Left lung (tissue), 10 donors: ENCODE measurements around the gene HK1. TPM values are rescaled to one million over a fixed set of nuclear protein-coding genes. Genes with fewer than 3 reads are reported as not detected.
"Not testable (repeated sequence)": the region's sequence is repeated elsewhere in the genome, so short reads cannot be mapped to it uniquely, and the experiment has no call there.

Experiments
- ATAC-seq: fragments of 200-7000 bp; cut with Tn5 transposase; one replicate; pipeline ENCODE4 v1.9.1; 2020; ENCODE audit warnings: moderate library complexity
- DNase-seq, 4 donors: peaks; one replicate each; pipeline ENCODE4 v3.0.0-alpha.2; 2013 to 2020
- H3K27ac ChIP-seq, 2 donors: fragments of 200-600 bp; sonication (generic) in 1 of 2; one replicate each; pipeline versions ENCODE4 v1.5.0 to v1.8.0; 2020 to 2021
- H3K27me3 ChIP-seq, 2 donors: fragments of 200-600 bp; sonication (generic) in 1 of 2; one replicate each; pipeline versions ENCODE4 v1.5.0 to v1.8.0; 2020 to 2021
- H3K36me3 ChIP-seq, 2 donors: fragments of 200-600 bp; sonication (generic) in 1 of 2; one replicate each; pipeline versions ENCODE4 v1.5.0 to v1.8.0; 2020 to 2021
- H3K4me1 ChIP-seq, 2 donors: fragments of 200-600 bp; one replicate each; pipeline ENCODE4 v1.8.0; 2021
- H3K4me3 ChIP-seq, 2 donors: fragments of 200-600 bp; sonication (generic) in 1 of 2; one replicate each; pipeline versions ENCODE4 v1.5.0 to v1.8.0; 2020 to 2021; ENCODE audit warnings: mild to moderate bottlenecking in 1 of 2
- H3K9me3 ChIP-seq, 2 donors: fragments of 200-600 bp; sonication (generic) in 1 of 2; one replicate each; pipeline versions ENCODE4 v1.5.0 to v1.8.0; 2020 to 2021
- CTCF ChIP-seq, 2 donors: fragments of 200-600 bp; sonication (generic) in 1 of 2; IDR thresholded peaks; one replicate each; pipeline versions ENCODE4 v1.5.0 to v1.8.0; 2021; ENCODE audit warnings: antibody characterized with exemption in 2 of 2
- intact Hi-C, 2 donors: fragments of 100-400 bp; cut with DNase I; formaldehyde crosslinking; loops; one replicate each; pipeline versions ENCODE4 v1.11.2 to v1.14.2; 2022
- polyA plus RNA-seq, 6 donors: library from polyadenylated mRNA; unstranded; fragments of 120-200 nt; gene quantifications; one replicate each; pipeline ENCODE4 v1.2.1, GENCODE V29; 2013; ENCODE audit not compliant: insufficient read length in 6 of 6
- total RNA-seq, 2 donors: library from RNA; stranded (reverse); fragmentation: NEBNext Ultra II Directional; extraction: Animal tissue kit (Norgen Biotek cat#: 25700); gene quantifications; one replicate each; pipeline ENCODE4 v1.2.1, GENCODE V29; 2021
- donor health status: DM: no; HTN: yes; CAD: no.
- donor health status: DM: no; HTN: no; CAD: no.

The HK1 gene
- total and polyA plus RNA-seq, 8 donors, result 51.5 to 126 (median 57.8) TPM

- no peak for ATAC-seq
- no peak overlapping the region for H3K4me3 ChIP-seq
- H3K9me3 ChIP-seq, result no peaks in the 10 kb centered on the region
- DNase-seq, result no peak
- intact Hi-C loops, result no loop called here
- no peaks in the 10 kb centered on the region for H3K4me1 ChIP-seq
- H3K27me3 ChIP-seq, result no peaks in the 10 kb centered on the region
- no peaks in the 10 kb centered on the region for H3K36me3 ChIP-seq
- no peak overlapping the region for H3K27ac ChIP-seq
- TF ChIP-seq CTCF (IDR thresholded peaks at IDR 0.05), result no peak
Observed at GRCh38 chr10:69250041-69250440, 28.3 kb upstream of the HK1 start.

- H3K36me3 ChIP-seq, H3K4me3 ChIP-seq, DNase-seq, H3K4me1 ChIP-seq, H3K27me3 ChIP-seq, H3K9me3 ChIP-seq, intact Hi-C loops, H3K27ac ChIP-seq, ATAC-seq: not testable (repeated sequence)
Observed at GRCh38 chr10:69251417-69251816, 26.9 kb upstream of the HK1 start.

GRCh38 chr10:69253171-69253570 lies 25.1 kb upstream of the HK1 start:
- H3K9me3 ChIP-seq, result no peaks in the 10 kb centered on the region
- H3K4me3 ChIP-seq, result no peak overlapping the region
- no peaks in the 10 kb centered on the region for H3K36me3 ChIP-seq
- no peak for TF ChIP-seq CTCF (IDR thresholded peaks at IDR 0.05)
- H3K27ac ChIP-seq, result no peak overlapping the region
- no peaks in the 10 kb centered on the region for H3K27me3 ChIP-seq
- DNase-seq (no peak), ATAC-seq (no peak)
- no peaks in the 10 kb centered on the region for H3K4me1 ChIP-seq
- intact Hi-C loops, result no loop called here

GRCh38 chr10:69254877-69255276 lies 23.4 kb upstream of the HK1 start:
- no peaks in the 10 kb centered on the region for H3K4me1 ChIP-seq
- no peaks in the 10 kb centered on the region for H3K9me3 ChIP-seq
- H3K27me3 ChIP-seq, result no peaks in the 10 kb centered on the region
- no peak for ATAC-seq
- H3K27ac ChIP-seq, result no peak overlapping the region
- H3K4me3 ChIP-seq, result no peak overlapping the region
- intact Hi-C loops, result no loop called here
- TF ChIP-seq CTCF (IDR thresholded peaks at IDR 0.05), result no peak
- DNase-seq, result no peak
- no peaks in the 10 kb centered on the region for H3K36me3 ChIP-seq

- DNase-seq, result no peak
- no peak for TF ChIP-seq CTCF (IDR thresholded peaks at IDR 0.05)
- H3K4me3 ChIP-seq, result no peak overlapping the region
- no peak overlapping the region for H3K27ac ChIP-seq
- no peaks in the 10 kb centered on the region for H3K4me1 ChIP-seq
- no peaks in the 10 kb centered on the region for H3K36me3 ChIP-seq
- no peak for ATAC-seq
- H3K27me3 ChIP-seq, result no peaks in the 10 kb centered on the region
- intact Hi-C loops, result no loop called here
- H3K9me3 ChIP-seq, result no peaks in the 10 kb centered on the region
Observed at GRCh38 chr10:69259547-69260243, 18.6 kb upstream of the HK1 start.

GRCh38 chr10:69261184-69261583 lies 17.1 kb upstream of the HK1 start:
- H3K4me1 ChIP-seq, result no peaks in the 10 kb centered on the region
- no peaks in the 10 kb centered on the region for H3K36me3 ChIP-seq
- no peaks in the 10 kb centered on the region for H3K9me3 ChIP-seq
- no peak for TF ChIP-seq CTCF (IDR thresholded peaks at IDR 0.05)
- ATAC-seq (no peak), DNase-seq (no peak)
- H3K27ac ChIP-seq, result no peak overlapping the region
- intact Hi-C loops, result no loop called here
- no peaks in the 10 kb centered on the region for H3K27me3 ChIP-seq
- no peak overlapping the region for H3K4me3 ChIP-seq
